GM19351 (cell line): ENCODE measurements around the gene EHMT1.
A peak's percentile ranks its signal among the peaks of the same experiment; 100 is the strongest.
"Not testable (repeated sequence)": the region's sequence is repeated elsewhere in the genome, so short reads cannot be mapped to it uniquely, and the experiment has no call there.

ENCODE experiments used
- ATAC-seq: cut with Tn5 transposase; IDR thresholded peaks from one replicate; pipeline ENCODE4 v1.9.1; 2021; ENCODE audit warnings: mild to moderate bottlenecking, moderate library complexity; ENCODE audit not compliant: unreplicated experiment

EHMT1 gene

DNA sequence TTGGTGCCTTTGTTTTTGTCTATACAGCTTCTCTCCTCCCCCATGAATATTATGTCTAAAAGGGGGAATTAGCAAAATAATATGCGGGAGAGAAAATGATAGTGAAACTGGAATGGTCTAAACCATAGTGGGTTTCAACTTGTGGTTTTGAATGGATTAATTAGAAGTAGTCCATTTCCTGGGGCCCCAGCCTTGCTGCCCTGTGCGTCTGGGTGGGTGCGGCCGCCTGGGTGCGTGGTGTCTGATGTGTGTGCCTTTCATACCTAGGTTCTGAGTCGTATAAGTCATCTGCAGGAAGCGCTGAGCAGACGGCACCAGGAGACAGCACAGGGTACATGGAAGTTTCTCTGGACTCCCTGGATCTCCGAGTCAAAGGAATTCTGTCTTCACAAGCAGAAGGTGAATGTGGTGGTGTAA lies 138.8 kb downstream of the EHMT1 start:
- peak; percentile 36 for ATAC-seq

DNA sequence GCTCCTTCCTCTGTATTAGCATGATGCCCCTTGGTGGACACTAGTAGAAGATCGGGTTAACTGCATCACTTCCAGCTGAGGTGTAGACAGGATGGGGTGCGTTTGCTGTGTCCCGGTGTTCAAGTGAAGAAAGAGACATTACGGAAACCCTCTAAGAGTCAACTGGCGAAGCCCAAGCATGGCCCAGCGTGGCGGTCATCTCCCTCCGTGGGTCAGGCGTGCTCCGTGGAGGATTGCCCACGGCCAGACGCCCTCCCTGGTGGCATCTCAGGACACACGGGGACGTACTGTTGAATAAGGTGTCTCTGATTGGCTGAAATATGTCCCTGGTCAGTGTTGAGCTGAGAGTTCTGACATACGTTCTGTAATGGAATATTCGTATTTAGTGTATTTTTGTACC lies 139.3 kb downstream of the EHMT1 start:
- no peak for ATAC-seq

DNA sequence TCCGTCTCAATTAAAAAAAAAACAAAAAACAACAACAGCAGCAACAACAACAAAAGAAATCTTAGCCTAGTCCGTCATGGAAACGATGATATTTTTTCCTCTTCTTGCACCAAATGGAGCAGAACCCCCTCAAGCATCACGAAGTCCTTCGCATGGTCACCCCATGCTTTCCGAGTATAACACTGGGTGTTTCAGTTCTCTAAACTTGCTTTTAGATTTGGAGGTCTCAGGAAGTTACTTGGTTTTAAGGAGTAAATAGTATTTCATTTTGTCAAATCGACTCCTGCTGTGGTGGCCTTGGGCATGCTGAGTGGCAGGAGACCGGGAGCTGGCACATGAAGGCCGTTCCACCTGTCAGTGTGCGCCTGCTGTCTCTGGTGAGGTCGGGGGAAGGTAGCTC lies 140.3 kb downstream of the EHMT1 start:
- no peak for ATAC-seq

DNA sequence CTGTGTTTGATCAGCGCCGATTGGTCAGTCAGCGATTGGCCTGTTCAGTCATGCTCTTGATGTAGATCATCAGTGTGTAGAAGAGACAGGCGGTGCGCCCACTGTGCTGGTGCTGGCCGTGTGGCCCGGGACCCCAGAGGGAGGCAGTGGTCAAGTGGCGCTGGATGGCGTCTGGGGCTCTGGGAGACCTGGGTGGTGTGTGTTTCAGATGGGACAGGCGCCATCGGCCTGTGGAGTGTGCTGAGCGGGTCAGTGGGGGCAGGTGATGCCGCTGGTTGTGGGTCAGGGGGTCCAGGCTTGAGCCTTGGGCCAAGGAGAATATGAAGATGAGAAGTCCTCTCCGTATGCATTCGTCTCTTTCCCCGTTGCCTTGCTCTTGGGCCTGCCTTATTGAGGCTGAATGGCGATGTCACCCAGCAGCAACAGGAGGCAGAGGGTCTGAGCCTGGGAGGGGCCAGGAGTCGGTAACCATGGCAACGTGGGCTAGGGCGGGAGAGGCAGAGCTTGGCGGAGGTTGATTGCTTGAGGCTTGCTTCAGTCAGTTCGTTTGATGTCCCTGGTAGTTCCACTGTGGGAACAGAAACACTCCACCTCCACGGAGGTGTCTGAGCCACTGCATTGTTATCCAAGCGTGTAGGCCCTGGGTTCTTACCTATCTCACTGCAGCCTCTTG lies 141.0 kb downstream of the EHMT1 start:
- ATAC-seq, result no peak

DNA sequence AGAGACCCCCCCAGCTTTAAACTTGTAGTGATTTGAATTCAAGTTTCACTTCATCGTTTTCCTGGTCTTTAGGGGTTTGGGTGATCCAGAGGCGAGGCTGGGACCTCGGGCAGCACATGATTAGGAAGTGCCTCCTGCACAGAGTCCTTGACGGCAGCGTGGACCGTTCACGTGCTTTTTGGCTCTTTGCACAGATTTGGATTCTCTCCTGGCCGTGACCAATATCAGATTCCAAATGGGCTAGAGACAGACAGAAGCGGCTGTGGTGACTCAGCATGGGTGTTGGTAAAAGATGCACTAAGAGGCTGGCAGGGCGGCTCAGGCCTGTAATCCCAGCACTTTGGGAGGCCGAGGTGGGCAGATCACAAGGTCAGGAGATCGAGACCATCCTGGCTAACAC lies 141.6 kb downstream of the EHMT1 start:
- ATAC-seq, result no peak

DNA sequence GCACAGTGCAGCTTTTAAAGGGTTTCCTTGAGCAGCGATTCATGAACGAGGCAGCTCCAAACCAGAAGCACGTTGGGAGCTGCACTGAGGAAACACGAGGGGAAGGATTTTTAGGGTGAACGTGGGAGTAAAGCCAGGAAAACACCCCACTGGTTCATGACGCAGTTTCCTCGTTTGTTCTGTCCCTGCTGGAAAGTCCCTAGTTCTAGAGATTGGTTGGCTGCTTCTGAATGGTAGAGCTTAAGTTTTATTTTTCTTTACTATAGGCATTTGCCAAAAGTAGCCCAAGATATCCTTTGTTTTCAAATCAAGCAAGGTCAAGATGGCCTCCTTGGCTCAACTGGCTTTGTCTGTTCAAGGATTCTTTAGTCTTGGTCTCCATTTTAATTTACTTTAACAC lies 142.2 kb downstream of the EHMT1 start:
- ATAC-seq, result no peak

DNA sequence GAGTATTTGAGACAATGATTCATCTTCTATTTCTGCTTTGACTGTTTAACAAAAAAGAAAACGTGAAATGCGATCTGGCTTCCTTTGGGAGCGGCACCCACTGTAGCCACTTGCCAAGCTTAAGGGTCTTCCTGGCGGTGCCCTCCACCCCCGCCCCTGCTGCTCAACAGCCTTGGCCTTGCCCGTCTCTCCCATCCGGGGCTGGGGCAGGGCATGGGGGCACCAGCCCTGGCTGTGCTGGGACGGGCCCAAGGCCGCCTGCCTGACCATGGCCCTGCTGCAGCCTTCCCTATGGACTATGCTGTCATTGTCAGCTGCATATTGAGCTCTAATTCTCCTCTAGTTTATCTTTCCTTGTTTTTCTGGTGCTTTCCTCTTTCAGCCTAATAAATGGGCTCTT lies 143.0 kb downstream of the EHMT1 start:
- ATAC-seq, result no peak

DNA sequence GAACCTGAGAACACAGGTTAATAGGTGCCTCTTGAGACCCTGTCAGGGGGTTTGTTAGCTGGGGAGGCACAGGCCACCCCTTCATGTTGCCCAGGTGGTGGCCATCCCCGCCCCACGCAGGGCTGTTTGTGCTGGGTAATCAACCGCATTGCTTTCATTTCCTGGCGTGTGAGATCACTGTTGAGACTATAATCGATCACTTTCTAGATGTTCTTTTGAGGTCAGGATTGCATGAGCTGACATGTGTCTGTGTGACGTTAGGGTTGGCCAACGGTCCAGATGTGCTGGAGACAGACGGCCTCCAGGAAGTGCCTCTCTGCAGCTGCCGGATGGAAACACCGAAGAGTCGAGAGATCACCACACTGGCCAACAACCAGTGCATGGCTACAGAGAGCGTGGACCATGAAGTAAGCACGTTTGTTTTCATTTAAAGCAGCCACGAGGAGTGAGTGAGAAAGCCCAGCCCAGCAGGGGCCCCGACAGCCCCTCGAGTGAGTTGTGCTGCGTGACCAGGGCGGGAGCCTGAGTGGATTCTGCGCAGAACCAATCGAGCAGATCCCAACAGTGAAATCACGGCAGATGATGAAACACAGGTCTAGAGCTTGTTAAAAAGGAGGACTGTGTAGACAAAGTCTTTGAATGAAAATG lies 143.7 kb downstream of the EHMT1 start:
- peak; percentile 81 for ATAC-seq

DNA sequence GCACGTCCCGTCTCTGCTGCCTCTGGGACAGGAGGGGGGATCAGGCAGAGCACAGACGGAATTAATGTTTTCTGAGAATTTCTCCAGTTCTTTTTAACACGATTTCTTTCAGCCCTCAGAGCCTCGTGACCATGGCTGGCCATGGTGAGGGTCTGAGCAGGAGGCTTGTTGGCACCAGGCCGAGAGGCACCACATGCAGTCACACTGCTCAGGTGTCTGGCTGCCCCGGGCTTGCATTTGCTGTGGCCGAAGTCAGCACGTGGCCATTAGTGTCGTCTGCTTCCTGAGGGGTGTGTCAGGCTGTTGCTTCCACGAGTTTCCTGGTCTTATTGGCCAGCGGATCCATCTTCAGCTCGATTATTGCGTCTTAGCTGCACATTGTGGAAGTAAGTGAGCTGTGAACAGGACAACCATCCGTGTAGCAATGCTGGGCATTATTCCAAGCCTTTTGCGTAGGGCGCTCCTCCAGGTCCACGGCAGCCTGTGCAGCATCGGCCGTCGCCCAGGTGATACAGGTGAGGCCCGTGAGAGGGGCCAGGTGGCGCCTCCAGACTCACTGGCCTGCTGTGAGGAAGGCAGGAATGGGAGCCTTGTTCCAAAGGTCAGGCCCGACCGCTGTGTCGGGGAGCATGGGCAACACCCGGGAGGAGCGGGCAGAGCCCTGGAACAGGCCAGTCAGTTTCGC lies 144.6 kb downstream of the EHMT1 start:
- no peak for ATAC-seq

DNA sequence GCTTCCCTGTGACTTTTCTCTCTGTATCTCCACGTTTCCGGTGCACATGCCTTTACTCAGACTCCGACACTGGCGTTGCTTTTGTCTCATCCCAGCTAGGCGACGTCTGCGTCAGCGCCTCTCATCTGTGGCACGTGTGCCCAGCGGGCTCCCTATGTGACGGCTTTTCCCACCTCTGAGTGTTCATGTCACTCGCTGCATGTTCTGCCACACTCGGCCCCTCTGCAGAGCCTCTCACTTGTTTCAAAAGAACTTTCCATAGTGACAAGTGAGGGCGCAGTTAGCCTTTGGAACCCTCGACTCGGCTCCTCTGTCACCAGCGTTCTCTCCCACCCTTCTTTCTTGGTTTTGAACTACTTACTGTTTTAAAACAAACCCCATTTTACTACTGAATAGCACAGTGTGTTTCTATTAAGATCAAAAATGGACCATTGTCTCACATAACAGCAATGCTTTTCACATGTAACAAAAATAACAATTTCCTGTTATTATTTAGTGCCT lies 145.4 kb downstream of the EHMT1 start:
- no peak for ATAC-seq

DNA sequence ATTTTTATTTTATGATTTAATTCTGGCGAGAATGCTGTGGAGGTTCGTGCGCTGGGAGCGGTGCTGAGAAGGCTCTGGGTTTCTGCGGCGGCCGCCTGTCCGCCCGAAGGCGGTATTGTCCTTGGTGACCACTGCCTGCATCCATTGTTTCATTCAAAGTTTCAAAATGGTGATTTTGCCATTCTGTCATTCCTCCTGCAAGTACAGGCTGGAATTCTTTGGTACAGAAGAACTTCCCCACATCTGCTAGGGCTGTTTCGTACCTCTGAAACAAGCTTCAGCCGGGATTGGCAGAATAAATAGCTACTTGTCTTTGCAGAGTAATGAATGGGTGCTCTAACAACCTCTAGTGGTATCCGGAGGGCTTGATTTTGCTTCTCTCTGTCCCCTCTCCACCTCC lies 146.2 kb downstream of the EHMT1 start:
- ATAC-seq, result no peak

DNA sequence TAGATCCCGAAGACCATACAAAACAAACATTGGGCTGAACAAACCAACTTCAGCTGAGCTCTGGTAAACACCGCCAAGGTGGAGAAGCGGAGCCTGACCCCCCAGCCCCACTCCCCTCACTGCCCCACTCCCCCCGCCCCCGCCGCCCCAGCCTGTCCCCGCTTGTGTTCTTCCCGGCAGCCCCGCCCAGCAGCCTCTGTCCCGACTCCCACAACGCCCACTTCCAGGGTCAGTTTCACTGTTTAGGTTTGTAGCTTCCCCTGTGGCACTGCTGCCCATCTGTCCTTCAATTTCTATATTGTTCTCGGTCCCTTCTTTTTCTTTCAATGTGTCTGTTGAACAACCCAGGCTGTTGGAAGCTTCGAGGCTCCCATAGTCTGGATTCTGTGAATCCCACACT lies 146.7 kb downstream of the EHMT1 start:
- no peak for ATAC-seq

DNA sequence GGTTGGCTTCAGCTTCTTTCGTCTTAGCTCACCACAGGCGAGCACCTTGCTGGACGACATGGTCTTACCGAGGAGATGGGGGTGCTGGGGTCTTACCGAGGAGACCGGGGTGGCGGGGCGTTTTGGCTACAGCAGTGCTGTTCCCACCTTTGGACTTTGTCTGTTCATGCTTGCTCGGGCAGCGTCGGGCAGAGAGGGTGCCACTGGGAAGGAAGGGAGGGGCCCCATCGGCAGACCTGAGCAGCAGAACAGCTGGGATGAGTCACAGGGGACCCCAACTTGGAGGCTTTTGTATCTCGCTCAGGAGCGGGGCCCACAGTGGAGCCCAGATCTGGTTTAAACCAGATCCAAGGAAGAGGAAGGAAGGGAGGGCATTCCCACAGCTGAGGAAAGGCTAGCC lies 152.8 kb downstream of the EHMT1 start:
- no peak for ATAC-seq

DNA sequence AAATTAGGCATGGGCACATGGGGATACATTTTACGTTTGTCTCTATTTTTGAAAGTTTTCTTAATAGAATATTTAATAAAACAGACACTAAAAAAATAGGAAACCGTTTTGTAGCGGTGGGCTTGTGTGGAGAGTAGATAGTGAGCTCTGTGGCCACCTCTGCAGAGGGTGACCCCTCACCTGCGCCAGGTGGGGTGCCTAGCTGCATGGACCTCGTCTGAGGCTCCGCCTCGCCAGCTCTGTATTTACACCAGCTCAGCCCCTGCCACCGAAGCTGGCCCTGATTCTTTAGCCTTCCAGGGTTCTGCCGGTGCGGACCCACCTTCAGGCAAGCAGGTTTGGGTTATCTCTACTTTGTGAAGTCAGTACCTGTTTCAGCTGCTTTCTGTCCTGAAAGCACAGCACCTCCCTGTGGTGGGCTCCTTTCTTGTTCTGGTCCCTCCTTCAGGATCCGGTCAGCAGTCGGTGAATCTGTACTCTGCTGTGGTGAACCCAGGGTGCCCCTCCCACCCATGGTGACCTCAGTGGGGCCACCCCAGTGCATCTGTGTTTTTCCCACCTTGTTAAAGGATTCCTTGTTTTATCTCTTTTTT lies 153.6 kb downstream of the EHMT1 start:
- ATAC-seq, result no peak

DNA sequence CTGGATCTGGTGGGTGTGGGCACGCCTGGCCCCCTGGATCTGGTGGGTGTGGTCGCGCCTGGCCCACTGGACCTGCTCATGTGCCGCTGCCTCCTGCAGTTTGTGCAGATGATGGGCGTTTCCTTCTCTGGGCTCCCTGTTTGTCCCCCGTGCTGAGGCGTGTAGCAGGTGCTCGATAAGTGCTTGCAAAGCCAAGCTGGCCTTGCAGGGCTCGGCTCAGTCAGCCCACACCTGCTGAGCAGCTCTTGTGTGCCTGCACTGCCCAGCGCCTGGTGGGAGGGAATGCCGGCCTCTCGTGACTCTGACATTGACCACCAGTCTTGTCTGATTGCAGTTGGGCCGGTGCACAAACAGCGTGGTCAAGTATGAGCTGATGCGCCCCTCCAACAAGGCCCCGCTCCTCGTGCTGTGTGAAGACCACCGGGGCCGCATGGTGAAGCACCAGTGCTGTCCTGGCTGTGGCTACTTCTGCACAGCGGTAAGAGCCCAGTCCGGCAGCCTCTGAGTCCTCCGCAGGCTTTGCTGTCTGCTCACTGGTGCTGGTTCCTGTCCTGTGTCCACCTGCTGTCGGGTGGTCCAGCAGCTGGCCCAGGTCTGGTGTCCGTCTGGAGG lies 156.1 kb downstream of the EHMT1 start:
- no peak for ATAC-seq

DNA sequence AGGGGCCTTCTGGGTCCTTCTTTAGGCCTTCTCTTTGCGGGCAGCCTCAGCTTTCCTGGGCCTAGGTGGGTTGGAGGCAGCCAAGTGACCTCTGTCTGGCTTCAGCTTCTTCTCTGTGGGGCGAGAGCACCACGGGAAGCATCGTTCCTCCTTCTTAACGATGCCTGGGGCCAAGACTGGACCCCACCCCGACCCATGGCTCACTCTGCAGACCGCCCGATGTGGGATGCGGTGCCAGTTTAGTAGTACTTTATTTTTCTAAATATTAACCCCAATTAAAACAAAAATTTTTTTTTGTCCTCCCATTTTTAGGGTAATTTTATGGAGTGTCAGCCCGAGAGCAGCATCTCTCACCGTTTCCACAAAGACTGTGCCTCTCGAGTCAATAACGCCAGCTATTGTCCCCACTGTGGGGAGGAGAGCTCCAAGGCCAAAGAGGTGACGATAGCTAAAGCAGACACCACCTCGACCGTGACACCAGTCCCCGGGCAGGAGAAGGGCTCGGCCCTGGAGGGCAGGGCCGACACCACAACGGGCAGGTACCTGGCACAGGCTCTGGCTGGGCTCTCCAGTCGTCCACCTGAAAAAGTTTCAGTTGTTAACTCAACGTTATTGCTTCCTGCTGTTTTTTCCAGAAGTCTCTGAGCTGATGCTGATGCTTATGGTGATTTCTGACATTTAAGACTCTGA lies 157.6 kb downstream of the EHMT1 start:
- ATAC-seq, result no peak

DNA sequence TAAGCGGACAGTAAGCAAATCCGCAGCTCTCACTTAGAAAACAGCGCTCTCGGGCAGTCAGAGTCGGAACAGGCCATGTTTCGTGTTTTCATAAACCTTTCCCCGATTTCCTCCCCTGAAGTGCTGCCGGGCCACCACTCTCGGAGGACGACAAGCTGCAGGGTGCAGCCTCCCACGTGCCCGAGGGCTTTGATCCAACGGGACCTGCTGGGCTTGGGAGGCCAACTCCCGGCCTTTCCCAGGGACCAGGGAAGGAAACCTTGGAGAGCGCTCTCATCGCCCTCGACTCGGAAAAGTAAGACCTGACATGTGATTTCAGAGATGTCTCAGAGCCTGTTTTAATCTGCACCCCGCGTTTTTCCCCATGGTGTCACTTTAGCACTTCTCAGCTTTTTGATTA lies 159.0 kb downstream of the EHMT1 start:
- no peak for ATAC-seq

DNA sequence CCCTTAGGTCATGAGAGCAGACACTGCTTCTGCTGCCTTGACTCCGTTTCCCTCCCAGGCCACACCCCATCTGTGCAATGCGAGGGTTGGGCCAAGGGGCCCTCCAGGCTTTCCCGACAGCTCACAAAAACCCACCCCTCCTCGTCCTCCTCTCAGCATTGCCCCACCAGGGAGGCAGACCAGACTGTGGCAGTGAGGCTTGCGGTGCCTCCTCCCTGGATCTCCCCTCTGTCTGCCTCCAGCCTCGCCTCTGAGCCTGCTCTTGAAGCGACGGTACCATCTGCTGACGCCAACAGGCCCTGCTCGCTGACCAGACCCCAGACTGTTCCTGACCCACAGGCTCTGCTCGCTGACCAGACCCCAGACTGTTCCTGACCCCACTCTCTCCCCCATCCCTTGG lies 159.5 kb downstream of the EHMT1 start:
- no peak for ATAC-seq

DNA sequence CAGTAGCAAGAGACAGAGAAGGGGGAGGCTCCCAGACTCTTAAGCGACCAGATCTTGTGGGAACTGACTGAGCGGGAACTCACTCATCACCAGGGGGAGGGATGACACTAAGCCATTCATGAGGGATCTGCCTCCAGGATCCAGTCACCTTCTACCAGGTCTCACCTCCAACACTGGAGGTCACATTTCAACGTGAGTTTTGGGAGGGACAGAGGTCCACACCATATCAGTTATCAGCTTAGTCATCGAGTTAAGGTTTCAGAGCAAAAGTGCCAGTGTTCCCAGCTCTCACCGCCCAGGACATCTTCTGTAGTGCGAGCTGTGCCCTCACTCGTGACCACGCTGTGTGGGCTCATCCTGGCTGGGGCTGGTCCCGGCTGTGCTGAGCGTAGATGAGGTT lies 160.1 kb downstream of the EHMT1 start:
- ATAC-seq, result no peak

DNA sequence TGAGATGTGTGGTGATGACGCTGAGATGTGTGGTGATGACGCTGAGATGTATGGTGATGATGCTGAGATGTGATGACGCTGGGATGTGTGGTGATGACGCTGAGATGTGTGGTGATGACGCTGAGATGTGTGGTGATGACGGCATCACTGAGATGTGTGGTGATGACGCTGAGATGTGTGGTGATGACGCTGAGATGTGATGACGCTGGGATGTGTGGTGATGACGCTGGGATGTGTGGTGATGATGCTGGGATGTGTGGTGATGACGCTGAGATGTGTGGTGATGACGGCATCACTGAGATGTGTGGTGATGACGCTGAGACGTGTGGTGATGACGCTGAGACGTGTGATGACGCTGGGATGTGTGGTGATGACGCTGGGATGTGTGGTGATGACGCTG lies 161.2 kb downstream of the EHMT1 start:
- not testable (repeated sequence) for ATAC-seq
